NCI-H748 treated with DMSO at 0.1 percent for 48 hours (cell line): ENCODE measurements around the gene CD200.
A peak's percentile ranks its signal among the peaks of the same experiment; 100 is the strongest.

ENCODE experiments used
- DNase-seq: peaks from one replicate; lab custom pipeline; 2025; lab: John Stamatoyannopoulos, UW

Gene CD200

DNA sequence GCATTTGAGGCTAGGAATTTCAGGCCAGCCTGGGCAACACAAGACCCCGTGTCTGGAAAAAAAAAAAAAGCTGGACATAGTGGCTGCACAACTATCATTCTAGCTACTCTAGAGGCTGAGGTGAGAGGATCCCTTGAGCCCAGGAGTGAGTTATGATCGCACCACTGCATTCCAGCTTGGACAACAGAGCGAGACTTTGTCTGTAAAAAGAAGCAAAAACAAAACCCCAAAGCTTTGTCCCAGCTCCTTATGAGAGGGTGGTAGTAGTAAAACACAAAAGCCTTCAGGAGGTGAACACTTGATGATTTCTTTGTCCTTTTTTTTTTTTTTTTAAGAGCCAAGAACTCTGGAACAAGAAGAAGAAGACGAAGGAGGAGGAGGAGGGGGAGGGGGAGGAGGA is 1.1 kb upstream of the CD200 start:
- DNase-seq, result no peak

DNA sequence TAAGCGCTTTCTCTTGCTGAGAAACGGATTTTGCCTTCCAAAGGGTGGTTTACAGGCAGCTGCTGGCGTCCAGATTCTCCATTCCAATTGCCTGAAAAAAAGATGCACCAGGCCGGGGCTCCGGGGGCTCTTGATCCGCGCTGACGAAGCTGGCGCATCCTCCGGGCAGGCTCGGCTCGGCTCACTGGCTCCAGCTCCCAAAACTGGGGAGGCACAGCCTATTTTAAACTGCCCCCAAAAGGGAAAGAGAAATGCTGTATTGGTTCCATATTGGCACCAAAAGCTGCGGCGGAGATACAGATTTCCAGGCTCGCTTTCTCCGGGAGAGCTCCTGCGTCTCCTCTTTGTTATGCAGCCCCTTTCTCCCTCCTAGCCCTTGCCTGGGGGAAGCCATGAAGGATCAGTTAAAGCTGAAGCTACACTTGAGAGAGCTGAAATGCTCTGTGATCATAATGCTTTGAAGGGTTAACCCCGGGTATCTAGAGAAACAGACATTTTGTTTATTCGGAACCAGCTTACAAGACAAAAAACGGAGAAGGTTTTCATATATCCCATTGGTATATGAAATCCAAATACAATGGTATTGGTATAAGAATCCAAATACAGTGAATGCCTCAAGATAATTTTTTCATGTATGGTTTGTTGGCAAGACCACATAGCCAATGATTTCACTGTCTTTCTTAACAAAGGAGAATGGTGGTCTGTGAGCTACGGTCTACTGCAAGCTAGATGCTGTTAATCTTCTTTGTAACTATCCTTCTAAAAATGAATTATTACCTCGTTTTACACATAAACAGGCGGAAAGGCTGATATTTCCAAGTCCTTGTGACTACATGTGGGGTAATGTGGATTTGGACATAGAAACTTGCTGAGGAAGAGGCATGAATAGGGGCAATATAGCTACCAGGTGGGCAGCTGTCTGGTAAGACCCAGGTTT is 693 bp downstream of the CD200 start:
- peak; percentile 41 for DNase-seq

DNA sequence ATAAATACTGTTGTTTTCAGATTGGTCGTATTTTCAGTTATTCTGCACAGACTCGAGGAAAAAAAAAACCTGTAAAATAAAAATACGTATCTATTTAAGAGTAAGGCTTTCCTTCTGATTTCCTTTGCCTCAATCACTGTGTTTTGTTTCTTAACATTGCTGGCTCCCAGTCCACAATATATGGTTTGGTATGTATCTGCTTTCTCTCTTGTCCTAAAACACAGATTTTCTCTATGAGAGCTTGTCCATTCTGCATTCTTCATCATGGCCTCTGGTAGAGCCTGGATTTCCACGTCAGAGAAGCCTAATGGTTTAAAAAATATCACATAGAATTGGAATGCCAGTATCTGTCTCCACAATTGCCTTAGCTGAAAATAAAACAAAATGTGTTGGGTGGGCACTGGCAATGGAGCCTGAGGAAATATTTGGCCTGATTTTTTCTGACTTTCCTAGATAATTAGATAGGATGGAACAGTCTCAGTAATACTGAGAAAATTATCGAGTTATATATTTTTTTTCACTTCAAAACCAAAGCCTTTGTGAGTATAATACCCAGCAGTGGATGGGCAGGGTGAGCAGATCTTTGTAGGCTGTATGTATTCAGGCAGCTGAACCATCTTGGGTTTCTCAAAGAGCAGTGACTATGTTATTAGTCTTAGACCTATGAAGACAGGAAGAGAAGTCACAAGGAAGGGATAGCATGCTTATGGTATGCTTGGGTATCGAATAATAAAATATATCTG is 1.9 kb downstream of the CD200 start:
- no peak for DNase-seq

DNA sequence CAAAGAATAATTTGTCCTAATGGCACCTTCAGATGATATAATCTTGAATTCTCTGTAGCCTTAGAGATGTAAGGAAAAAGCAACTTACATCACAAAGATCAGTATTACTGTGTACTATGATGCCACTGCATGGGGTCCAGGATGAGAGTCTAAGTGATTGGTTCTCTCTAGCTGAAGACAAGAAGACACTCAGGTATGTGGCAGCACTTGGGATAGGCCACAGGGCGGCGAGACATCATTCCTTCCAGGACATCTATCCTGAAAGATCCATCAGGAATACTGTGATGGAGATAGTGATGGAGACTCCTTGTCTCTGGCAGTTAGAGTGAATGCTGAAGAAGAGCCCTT is 2.5 kb downstream of the CD200 start:
- no peak for DNase-seq

DNA sequence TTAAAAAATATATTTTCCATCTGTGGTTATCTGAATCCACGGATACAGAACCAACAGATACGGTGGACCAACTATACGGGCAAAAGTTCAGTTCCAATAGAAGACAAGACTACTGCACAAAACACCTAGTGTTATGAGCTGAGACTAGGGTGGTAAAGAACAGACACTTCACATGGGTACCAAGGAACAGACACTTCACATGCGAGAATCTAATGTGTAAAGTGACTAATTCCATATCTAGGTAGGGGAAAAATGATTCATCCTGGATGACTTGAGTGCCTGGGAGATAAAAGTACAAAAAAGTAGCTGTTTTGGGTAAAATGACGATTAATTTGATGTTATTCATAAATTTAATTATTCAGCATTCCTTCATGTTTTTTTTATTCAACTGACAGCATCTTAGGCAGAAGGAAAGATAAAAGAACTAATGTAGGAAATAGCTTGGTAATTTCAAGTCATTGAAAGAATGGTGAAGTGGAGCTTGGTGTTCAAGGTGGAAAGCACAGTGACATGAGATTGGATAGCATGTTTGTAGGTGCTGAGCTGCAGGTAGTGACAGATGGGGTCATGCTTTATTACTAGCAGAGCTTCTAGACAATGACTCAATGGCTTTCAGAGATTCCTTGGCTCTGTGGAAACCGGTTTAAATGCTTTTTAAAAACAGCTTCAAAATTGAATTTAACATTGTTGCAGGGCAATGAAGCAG is 5.2 kb downstream of the CD200 start:
- DNase-seq, result no peak

DNA sequence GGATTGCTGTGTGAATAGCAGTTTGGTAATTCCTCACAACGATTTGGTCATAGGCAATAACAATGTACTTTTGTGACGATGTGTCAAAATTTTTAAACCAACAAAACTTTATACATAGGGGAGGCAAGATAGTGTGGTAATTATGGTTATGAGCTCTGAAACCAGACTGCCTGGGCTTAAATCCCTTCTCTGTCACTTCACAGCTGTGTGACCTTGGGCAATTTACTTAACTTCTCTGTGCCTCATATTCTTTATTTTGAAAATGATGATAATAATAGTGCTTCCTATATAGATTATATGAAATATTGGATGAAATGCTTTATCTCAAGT is 5.7 kb downstream of the CD200 start:
- DNase-seq, result no peak

DNA sequence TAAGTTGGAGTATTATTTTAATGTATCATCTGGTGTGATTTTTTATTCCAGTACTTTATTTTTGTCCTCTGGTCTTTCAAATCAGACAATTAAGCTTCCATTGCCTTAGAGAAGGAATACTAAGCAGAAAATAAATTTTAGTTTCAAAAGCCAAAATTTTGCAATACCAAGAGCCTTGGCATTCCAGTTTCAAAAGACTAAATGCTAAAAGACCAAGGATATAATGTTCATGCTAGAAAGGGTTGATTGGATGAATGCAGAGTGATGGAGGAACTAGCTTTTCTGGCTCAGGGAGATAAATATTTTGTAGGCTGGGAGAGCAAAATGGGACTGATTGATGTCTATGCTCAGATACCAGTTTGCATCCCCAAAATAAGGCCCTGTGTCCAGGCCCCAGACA is 6.2 kb downstream of the CD200 start:
- no peak for DNase-seq

DNA sequence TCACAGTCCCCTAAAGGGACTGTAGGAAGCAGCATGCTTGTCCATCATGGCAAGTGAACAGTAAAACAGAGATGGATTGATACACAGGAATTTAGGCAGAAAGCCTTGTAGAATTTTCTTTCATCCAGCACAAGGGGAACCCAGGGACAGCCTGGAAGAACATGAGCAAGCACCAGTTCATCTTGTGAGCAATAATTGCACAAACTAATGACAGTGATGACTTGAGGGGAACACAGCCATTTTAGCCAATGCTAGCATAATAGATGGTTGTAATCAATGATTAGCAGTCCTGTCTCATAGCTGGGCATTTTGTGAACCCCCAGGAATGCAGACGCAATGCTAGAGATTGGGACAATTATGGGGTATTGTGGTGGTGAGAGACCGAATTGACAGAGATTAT is 6.7 kb downstream of the CD200 start:
- DNase-seq, result no peak

DNA sequence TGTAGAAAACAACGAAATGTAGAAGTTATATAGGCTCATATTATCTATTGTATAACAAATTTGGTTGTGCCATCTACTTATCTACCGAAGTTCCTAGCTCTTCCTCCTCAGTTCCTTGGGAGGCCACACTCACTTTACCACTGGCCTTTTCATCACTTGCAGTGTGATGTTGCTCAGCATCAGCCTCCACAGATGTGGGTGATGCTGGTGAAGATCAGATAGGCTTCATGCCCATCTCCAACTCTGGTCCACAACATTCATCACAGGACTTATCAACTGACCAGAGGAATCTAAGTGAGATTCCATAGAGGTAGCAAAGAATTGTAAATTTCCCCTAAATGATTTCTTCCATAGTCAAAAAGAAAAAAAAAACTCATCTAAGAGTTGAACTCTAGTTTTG is 8.4 kb downstream of the CD200 start:
- no peak for DNase-seq

DNA sequence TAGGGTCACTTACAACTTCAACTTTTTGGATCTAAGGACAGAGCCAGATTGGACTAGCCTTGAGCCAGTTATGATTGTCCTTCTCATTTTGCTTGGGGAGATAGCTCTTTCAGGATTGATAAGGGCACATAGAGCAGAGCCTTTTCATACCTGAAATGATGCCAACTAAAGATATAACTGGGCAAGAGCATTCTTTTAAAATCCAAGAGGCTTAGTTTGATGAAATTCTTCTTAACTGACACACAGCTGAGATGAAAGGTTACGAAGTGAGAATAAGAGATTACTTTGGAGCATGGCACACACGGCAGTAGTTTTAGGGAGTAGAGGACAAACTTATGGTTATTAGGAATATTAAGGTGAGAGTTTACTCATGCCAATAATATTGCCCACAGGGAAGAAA is 12.7 kb downstream of the CD200 start:
- DNase-seq, result no peak

DNA sequence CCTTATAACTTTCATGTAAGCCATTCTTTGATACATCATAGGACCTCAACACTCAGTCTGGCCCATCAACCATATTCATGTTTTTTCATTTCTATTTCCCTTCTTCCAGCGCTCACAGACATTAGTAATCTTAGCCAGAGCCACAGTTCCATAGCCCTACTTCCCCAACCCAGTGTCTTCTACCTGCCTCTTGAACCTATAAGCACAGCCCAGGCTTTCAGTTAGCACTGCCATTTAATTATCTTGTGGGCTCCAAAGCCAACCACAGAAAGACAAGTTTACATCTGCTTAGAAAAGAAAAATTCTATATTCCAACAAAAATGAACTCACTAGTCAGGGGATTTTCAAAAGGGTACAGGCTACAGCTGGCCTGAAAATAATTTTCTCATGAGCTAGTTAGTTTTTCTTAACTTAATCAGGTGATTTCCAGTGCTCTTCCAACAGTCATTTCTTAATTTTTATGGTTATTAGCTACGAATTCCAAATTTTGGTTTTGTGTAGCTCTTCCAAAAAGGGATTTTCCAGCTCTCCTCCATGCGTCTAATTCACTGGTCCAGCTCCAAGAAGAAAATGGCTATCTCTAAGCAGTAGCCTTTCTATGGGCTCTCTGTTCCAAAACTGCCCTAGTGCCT is 13.7 kb downstream of the CD200 start:
- no peak for DNase-seq

DNA sequence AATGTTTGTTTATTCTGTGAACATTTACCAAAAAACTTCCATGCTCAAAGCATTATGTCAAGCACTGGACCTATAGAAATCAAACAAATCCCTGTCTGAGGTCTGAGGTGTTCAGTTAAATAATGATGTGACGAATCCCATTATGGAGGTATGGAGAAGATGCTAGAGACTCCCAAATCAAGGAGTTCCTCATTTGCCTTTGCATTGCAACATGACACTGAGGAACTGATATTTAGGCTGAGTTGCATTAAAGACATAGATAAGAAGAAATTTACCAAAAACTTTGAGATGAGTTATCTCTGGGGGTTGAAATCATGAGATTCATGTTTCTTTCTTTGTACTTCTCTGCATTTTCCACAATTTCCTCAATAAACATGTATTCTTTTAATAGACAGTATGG is 16.0 kb downstream of the CD200 start:
- DNase-seq, result no peak

DNA sequence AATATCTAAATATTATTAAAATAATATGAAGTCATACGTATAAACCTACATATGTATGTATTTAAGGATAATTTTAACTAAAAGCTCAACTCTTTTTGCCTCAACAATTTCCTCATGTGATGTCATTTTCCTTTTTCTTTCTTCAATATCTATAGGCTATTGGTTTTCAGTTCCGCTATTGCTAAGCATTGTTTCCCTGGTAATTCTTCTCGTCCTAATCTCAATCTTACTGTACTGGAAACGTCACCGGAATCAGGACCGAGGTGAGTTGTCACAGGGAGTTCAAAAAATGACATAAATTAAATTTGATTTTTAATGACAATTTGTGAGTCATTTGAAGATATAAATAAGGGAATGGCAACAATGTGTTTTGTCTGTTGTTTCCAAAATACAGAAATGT is 16.6 kb downstream of the CD200 start:
- no peak for DNase-seq

DNA sequence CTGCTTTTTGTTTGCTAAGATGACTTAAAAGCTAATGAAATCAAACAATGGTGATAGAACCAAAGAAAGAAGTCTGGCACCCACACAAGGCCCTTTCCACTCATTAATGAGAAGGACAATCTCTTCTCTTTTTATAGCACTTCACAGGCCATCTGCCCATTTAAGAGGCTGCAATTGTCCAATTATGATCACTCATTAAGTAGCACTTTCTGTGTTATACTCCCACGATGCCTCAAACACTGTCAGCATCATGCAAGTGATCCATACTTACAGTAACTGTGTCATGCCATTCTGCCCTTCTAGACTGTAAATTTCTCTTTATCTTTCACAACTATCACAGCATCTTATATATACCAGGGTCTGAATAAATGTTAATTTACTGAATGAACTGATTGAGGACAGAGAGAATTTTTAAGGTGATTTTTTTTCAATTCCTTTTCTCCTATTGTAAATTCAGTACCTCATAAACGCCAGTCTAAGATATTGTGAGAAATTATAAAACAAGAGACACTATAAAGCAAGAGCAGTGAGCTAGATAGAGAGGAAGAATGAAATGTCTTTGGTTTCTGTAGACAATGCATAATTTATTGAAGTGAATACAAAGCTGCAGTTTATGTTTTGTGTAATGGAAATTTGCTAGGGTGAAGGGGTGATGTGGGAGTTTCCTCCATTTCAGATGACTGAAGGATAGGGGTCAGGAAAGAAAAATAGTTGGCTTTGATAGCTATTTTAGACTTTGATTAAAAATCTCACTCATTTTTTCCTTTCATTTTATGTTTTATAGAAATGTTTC is 17.3 kb downstream of the CD200 start:
- DNase-seq, result peak; percentile 65

DNA sequence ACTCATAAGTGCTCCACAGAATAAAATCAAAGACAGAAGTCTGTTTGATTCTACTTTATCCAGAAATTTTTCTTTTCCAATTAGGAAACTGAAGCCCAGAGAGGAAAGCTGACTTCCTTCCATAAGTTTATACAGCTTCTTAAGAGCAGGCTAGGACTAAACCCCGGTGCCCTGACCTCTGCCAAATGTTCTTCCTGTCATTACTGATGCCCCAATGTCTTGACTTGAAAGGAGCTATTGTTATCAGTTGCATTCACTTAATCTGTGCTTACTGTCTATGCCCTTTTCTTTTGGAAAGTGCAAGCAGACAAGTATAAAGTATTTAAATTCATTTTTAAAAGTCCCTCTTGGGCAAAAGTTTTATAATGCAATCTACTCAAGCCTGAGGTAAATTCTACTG is 18.1 kb downstream of the CD200 start:
- no peak for DNase-seq

DNA sequence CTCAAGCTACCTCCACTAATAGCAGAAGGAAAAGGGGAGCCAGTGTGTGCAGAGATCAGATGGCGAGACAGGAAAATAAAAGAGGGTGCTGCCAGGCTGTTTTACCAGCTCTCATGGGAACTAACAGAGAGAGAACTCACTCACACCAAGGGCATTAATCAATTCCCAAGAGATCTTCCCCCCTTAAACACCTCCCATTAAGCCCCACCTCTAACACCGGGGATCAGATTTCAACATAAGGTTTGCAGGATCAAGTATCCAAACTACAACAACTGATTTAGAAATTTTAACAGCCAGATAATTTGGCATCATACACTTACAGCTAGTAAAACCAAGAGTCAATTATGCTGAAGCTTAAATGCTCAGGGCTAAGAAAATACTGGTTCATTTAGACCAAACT is 18.9 kb downstream of the CD200 start:
- DNase-seq, result peak; percentile 22

DNA sequence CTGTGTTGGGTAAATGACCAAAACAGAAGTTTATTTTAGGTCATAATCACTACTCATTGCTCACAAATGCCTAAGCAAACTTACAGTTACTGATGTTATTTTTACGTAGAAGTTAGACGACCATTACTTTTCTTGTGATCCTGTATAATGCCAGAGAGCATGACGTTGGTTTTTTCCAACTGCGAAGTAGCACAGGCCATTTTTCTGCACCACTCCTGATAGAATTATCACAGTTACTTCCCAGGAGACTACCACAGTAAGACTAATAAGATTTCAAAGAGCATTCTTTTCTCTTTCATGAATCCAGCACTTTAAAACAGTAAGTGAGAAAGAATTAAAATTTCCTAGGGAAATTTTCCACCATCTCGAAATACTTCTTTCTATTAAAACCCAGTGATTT is 19.8 kb downstream of the CD200 start:
- no peak for DNase-seq

DNA sequence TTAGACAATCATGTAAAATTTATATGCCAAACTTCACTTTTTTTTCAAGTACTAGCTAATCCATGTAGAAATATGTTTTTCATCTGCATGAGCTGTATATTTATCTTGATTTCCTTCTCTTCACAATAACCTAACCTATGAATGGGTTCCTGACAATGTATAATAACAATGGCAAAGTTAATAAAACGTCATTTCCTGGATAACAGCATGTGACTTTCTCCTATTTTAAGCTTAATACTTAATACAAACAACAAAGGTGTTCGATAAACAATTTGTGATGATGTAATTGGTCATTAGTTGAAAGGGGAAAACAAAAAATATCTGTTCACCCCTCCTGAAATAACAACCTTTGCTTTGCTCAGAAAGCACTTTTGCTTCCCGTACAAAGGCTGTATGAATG is 20.4 kb downstream of the CD200 start:
- no peak for DNase-seq

DNA sequence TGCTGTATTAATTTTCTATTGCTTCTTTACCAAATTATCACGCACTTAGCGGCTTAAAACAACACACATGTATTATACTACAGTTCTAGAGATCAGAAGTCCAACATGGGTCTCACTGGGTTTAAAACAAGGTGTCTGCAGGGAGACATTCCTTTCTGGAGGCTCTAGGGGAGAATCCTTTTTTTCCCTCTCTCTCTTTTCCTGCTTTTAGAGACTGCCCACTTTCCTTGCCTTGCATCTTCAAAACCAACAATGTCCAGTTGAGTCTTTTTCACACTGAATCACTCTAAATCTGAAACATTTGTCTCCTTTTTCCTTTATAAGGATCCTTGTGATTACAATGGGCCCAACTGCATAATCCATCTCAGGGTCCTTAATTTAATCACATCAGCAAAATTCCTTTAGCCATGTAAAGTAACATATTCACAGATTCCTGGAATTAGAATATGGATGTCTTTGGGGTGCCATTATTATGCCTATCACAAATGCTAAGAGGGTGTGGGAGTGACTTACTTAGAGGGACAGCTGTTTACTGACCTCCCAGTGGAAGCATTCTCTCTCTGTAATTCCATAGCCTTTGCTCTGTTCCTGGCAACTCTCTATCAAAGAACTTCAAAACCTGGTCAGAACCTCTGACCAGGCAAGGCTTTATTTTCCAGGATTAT is 21.8 kb downstream of the CD200 start:
- no peak for DNase-seq

DNA sequence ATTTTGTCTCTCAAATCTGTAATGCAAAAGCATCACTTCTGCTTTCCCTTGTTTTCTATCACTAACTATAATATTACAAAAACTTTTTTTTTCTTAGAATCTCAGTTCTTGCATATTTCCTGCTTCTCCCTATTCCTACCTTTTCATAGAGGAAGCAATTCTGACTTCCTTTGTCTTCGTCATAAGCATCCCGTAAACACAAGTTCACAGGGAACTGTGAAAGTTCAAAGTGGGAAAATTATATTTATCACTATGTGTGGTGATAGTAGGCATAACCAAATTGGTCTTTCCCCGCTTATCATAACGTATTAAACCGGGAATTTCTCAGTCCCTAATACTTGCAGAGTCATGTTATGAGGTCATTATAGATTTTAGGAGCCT is 22.3 kb downstream of the CD200 start:
- DNase-seq, result no peak
